GM21447 (cell line): ENCODE data around the gene LRRC8A.

ENCODE experiments used
- ATAC-seq: cut with Tn5 transposase; IDR thresholded peaks from one replicate; pipeline ENCODE4 v1.9.1; 2021; ENCODE audit not compliant: unreplicated experiment

LRRC8A gene

DNA sequence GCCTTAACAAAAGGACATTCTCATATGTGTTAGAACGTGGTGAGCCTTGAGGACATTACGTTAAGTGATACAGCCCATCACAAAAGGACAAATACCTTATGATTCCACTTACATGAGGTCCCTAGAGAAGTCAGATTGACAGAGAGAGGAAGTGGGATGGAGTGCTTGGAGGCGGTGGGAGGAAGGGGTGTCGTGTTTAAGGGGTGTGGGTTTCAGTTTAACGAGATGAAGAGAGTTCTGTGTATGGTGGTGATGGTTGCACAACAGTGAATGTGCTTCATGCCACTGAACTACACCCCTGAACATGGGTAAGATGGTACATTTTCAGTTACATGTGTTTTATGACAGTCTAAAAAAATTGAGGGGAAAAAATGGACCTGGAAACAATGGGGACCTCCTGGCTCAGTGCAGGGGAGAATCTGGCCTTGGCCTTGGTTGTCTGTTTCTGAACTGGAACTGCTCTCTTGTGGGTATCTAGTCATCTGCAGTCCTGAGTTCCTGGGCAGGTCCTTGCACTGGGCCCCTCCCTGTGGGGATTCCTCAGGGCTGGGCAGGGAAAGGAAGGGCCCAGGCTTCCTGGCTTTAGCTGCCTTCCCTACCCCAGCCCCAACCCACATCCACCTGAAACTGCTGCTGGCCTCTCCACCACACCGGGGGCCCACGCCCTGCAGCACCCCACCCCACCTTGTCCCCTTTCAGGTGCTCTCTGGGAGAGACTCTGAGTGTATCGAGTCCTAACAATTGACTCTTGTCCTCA lies 17.8 kb downstream of the LRRC8A start:
- ATAC-seq = no peak

DNA sequence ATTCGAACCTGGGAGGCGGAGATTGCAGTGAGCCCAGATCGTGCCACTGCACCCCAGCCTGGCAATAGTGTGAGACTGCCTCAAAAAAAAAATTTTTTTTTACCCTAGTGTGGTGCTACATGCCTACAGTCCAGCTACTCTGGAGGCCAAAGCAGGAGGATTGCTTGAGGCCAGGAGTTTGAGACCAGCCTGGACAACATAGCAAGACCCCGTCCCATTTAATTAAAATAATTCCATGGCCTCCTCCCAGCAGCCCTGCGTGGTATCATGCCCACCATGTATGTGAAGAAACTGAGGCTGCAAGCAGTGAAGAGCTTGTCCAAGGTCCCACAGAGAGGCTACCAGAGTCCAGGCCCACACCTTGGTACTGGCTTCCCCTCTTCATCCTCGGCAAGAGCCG lies 19.4 kb downstream of the LRRC8A start:
- no peak for ATAC-seq

DNA sequence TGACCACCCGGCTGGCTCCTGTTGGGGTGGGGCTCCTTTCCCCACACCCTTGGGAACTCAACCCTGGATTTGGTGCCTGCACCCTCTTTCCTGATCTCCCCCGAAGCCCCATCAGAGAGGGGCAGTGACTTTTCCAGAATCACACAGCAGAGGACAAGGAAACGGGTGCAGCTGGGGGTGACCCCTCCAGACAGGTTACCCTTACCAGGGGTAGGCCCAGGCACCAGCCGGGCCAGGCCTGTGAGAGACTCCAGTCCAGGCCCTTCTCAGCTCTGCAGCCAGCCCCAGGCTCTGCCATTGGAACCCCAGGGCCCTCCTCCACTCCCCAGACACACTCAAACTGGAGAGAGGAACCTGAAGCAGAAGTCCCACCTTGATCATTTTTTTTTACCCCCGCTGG lies 19.9 kb downstream of the LRRC8A start:
- ATAC-seq = no peak

DNA sequence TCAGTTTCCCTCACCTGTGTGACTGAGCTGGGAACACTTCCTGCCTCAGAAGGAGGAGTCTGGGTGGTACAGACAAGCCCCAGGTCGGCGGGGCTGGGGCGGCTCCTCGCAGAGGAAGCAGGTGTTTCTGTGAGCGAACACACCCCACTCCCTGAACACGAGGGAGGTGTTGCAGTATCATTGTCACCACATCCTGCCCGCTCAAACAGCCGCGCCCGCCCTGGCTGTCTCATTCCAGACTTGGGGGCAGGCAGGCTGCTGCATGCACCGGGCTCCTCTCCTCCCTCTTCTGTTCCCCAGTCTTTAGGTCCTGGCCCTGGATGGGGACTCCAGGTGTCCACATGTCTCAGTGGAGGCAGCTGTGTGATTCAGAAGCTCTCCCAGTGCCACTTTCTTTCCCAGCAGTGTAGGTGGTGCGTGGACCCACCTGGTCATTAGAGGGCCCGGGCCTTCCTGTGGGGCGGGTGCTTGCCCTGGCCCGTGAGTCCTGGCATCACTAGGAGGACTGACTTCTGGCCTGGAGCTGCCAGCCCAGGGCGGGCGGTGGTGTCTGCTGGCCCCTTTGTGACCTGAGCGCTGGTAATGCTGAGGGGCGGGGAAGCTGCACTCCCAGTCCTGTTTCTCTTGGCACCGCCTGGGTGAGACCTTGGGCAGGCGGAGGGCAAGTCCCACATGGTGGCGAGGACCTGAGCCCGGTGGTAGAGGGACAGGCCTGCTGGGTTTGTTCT lies 20.6 kb downstream of the LRRC8A start:
- peak; percentile 89 for ATAC-seq

DNA sequence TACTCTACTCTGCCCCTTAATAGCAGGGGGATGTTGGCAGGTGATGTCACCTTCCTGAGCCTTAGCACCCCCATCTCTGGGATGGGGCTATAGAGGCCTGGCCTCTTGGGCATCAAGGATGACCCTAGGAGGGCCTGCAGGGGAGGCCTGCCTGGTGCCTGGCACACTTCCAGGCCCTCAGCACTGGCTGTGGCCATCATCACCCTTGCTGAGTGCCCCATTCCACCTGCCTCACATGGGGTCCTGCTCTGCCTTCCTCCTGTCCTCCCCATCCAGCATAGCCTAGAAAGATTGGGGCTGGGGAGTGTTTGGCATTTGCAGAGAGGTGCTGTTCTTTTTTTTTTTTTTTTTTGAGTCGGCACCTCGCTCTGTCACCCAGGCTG lies 21.1 kb downstream of the LRRC8A start:
- ATAC-seq = no peak

DNA sequence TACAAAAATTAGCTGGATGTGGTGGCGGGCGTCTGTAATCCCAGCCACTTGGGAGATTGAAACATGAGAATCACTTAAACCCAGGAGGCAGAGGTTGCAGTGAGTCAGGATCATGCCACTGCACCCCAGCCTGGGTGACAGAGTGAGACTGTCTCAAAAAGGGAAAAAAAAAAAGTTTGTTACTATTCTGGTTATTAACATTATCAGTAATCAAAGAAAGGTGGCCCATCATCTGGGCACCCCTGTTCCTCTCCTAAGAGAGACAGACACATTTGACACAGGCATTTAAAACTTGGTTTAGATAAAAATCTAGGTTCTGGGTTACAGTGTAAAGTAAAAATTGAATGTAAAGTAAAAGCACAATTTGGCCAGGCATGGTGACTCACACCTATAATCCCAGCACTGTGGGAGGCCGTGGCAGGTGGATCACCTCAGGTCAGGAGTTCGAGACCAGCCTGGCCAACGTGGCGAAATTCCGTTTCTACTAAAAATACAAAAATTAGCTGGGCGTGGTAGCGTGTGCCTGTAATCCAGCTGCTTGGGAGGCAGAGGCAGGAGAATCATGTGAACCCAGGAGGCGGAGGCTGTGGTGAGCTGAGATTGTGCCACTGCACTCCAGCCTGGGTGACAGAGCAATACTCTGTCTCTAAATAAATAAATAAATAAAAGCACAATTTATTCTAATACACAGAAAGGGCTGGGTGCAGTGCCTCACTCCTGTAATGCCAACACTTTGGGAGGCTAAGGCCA lies 22.1 kb downstream of the LRRC8A start:
- ATAC-seq = no peak

DNA sequence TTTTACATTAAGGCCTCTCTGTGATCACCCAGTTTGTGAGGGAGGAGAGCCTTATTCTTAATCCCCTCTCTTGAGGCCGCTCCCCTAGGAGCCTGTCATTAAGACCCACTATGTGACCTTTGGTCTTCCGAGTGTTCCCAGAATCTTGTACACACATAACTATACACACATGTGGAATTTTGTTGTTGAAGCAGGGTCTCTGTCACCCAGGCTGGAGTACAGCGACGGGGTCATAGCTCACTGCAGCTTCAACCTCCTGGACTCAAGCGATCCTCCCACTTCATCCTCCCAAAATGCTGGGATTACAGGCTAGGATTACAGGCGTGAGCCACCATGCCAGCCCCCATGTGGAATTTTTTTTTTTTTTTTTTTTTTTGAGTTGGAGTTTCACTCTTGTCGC lies 24.0 kb downstream of the LRRC8A start:
- ATAC-seq = no peak

DNA sequence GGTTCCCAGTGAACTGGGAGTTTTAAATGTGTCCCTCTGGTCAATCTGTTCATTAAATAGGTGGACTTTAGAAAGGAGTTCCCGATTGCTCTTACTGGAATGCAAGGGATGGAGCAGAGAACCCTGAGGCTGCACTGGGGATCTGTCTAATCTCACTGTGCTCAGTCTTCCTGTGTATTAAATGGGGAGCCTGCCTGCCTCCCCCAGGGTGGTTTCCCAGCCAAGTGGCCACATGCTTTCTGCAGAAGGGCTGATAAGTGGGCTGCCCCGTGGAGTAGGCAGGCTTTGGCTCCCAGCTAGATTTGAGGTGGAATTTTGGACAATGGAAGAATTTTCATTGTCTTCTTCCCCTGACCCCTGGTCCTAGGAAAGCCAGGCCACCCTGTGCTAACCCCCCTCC lies 24.8 kb downstream of the LRRC8A start:
- no peak for ATAC-seq

DNA sequence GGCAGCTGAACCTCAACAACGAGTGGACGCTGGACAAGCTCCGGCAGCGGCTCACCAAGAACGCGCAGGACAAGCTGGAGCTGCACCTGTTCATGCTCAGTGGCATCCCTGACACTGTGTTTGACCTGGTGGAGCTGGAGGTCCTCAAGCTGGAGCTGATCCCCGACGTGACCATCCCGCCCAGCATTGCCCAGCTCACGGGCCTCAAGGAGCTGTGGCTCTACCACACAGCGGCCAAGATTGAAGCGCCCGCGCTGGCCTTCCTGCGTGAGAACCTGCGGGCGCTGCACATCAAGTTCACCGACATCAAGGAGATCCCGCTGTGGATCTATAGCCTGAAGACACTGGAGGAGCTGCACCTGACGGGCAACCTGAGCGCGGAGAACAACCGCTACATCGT lies 26.4 kb downstream of the LRRC8A start:
- ATAC-seq = no peak

DNA sequence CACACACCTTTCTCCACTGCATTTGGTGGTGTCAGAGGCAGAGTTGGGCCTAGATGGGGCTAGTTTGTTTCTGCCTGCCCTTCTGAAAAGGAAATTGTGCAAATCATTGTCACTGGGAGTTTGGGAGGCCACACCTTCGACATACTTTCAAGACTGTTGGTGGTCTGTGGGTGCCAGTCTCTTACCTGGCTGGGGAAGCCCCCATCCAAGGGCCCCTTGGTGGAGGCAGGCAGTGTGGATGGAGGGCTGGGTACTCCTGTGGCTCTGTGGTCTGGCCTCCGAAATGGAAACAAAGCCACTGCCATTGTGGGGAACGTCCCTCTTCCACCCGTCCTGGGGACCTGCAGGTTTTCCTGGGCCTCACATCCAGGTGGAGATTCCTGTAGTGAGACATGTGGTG lies 27.9 kb downstream of the LRRC8A start:
- no peak for ATAC-seq

DNA sequence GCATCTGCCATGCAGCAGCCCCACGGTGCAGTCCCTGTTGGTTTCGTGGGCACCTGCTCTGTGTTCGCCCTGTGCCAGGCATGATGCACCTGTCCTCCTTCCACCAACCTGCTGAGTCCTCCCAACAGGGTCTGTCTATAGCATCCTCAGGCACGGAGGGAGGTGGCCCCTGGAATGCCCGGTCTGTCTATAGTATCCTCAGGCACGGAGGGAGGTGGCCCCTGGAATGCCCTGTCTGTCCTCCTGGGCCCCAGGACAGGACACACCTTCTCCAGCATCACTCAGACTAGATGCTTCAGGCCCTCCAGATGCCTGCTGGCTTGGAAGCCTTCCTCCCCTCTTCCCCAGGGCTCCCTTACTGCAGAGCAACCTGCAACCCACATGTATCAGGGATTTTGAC lies 29.0 kb downstream of the LRRC8A start:
- no peak for ATAC-seq

DNA sequence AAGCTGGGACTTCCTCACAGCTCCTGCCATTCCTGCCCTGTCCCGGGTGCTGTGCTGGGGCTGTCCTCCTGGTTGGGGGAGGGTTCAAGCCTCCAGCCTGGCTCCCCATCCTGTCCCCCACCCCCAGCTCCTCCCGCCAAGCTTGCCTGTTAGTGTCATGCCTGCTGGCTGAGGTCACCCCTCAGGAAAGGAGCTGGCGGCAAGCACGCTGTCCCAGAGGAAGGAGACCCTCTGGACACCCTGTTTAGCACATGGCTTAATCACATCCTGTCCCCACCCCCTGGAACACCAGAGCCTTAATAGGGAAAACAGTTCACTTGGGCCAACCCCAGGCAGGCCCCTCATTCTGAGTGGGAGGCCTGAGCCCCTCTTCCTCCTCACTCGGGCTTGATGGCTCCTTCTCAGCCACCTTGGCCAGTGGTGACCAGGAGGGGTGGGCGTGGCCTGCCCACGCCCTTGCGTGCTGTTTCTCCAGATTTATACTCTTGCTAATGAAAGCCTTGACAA lies 29.6 kb downstream of the LRRC8A start:
- no peak for ATAC-seq

DNA sequence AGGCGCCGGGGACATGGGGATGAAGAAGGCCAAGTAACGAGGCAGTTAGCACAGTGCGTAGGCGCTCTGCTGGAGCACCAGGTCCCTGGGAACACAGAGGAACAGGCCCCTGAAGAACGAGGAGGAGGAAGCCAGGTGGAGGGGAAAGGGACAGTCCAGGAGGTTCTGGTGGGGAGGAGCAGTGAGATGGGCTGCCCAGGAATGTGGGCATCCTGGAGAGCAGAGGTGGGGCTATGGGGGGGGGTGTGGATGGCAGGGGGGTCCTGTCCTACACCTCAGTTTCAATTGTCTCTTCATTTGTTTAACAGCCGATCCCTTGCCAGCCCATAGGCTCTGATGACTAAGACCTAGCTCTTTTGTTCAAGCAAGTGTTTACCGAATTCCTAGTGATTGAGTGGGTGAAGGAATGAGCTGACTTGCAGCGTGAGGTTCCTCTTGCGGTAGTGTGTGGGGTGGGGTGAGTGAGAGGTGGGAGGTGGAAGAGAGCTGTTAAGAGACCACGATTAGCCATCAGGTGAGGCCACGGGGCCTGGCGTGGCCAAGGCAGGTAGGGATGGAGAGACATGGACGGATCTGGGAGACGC lies 30.4 kb downstream of the LRRC8A start:
- no peak for ATAC-seq

DNA sequence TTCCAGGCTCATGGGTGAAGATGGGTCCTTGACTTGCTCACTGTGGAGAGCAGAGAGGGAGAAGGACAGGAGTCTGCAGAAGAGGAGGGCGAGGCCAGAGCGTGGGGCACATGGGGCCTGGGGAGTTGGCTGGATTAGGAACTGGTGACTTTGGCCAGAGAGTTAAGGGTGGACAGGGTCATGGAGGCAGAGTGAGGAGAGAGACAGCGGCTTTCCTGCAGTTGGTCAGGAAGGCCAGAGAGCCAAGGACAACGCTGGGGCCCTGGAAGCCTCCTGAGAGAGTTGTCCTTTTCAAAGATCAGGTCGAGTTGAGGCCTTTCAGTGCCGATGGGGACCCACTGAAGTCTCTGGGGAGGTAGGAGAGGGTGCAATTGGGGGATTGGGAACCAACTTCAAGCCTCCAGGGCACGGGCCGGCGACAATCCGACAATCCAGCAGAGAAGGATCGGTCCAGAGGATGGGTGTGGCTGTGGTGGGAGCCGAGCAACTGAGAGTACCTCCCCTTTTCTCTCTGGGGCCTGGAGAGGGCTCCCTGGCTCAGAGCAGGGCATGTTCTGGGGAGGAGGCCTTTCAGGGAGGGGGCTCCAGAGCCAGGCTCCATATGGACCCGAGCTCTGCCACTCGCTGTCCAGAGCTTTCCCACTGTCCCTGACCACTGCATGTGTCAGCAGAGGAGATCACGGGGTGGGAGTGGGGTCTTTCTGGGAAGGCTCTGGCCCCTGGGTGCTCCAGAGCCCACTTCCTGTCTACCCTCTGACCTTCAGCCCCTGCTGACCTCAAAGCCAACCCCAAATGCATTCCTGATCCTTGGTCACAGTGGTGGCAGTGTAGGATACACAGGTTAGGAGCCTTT lies 31.3 kb downstream of the LRRC8A start:
- ATAC-seq = no peak

DNA sequence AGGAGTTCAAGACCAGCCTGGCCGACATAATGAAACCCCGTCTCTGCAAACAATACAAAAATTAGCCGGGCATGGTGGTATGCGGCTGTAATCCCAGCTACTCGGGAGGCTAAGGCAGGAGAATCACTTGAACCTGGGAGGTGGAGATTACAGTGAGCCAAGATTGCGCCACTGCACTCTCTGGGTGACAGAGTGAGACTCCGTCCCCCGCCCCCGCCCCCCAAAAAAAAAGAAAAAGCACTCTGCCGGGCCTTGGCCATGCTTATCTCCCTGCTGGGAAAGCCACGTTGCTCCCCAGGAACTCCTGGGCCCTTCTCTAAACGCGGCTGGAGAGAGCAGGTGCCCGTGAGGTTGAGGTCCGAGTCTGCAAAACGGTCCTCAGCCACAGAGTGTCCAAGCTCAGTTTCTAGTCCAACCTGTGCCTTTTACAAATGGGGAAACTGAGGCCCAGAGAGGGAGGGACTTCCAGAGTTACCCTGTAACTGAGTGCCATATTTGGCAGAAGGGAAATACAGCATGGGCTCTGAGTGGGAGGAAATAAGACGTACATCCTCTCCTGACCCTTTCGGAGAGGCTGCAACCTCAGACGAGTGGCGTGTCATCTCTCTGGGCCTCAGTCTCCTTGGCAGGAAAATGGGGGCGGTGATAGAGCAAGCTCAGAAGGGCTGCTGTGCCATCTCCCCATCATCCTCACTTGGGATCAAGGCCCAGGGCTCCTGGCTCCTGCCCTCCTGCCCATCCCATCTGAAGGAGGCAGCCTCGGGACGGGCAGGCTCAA lies 32.3 kb downstream of the LRRC8A start:
- no peak for ATAC-seq

DNA sequence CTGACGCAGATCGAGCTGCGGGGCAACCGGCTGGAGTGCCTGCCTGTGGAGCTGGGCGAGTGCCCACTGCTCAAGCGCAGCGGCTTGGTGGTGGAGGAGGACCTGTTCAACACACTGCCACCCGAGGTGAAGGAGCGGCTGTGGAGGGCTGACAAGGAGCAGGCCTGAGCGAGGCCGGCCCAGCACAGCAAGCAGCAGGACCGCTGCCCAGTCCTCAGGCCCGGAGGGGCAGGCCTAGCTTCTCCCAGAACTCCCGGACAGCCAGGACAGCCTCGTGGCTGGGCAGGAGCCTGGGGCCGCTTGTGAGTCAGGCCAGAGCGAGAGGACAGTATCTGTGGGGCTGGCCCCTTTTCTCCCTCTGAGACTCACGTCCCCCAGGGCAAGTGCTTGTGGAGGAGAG lies 34.3 kb downstream of the LRRC8A start:
- ATAC-seq = no peak

DNA sequence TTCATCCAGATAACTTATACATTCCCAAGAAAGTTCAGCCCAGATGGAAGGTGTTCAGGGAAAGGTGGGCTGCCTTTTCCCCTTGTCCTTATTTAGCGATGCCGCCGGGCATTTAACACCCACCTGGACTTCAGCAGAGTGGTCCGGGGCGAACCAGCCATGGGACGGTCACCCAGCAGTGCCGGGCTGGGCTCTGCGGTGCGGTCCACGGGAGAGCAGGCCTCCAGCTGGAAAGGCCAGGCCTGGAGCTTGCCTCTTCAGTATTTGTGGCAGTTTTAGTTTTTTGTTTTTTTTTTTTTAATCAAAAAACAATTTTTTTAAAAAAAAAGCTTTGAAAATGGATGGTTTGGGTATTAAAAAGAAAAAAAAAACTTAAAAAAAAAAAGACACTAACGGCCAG lies 34.8 kb downstream of the LRRC8A start:
- no peak for ATAC-seq

DNA sequence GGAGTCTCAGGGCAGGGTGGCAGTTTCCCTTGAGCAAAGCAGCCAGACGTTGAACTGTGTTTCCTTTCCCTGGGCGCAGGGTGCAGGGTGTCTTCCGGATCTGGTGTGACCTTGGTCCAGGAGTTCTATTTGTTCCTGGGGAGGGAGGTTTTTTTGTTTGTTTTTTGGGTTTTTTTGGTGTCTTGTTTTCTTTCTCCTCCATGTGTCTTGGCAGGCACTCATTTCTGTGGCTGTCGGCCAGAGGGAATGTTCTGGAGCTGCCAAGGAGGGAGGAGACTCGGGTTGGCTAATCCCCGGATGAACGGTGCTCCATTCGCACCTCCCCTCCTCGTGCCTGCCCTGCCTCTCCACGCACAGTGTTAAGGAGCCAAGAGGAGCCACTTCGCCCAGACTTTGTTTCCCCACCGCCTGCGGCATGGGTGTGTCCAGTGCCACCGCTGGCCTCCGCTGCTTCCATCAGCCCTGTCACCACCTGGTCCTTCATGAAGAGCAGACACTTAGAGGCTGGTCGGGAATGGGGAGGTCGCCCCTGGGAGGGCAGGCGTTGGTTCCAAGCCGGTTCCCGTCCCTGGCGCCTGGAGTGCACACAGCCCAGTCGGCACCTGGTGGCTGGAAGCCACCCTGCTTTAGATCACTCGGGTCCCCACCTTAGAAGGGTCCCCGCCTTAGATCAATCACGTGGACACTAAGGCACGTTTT lies 35.4 kb downstream of the LRRC8A start:
- no peak for ATAC-seq

DNA sequence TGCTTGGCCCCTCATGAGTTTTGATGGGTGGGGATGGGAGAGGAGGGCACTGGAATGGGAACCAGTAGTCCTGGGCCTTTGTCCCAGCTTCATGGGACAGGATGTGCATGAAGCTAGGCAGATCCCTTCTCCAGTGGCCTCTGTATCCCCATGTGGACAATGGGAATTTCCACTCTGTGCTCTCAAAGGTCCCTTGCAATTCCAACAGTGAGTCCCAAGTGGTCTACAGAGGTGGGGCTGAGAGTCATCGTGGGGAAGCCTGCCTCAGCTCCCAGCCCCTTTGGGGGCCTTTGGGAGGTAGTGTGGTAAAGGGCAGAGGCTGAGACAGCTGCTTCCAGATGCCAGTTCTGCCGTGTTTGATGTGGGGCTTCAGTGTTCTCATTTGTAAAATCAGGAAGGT lies 37.0 kb downstream of the LRRC8A start:
- ATAC-seq = no peak
